ENCODE results near the gene SLC15A3.

SLC15A3 gene

GRCh38 chr11:60932605-60933356 is 19.2 kb downstream of the SLC15A3 start:
- H3K9ac ChIP-seq (ENCODE audit: low read length), result no peak overlapping the region
- no peaks in the 10 kb centered on the region for H3K36me3 ChIP-seq (ENCODE audit: control insufficient read depth, insufficient read depth, low read length)
- no peaks in the 10 kb centered on the region for H3K27me3 ChIP-seq (ENCODE audit: control insufficient read depth, insufficient read depth, low read length)

DNA sequence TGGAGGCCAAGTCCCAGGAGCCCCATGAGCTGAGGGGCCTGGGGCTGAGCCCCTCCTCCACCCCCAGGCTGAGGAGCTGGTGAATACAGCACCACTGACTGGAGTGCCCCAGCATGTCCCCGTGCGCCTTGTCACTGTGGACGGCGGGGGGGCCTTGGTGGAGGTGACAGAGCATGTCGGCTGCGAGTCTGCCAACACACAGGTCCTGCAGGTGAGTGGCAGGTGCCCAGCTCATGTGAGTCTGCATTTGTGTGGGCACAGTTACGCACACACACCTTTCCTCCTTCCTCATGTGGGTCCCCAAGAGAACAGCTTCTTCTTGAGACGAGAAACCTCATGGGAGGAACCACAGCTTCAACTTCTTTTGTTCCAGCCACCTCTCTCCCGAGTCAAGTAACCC is 20.1 kb downstream of the SLC15A3 start:
- Histone ChIP-seq H3K4me3 (ENCODE audit: low read length) (no peak overlapping the region), H3K27me3 (ENCODE audit: control insufficient read depth, insufficient read depth, low read length) (peaks cover 5% of the 10 kb centered on the region), H3K9ac (ENCODE audit: low read length) (no peak overlapping the region), H3K9me3 (ENCODE audit: control insufficient read depth, low read length) (no peaks in the 10 kb centered on the region), H3K36me3 (ENCODE audit: control insufficient read depth, insufficient read depth, low read length) (no peaks in the 10 kb centered on the region), H3K4me1 (ENCODE audit: control insufficient read depth, insufficient read depth, low read length) (peaks cover 5% of the 10 kb centered on the region)

More at GRCh38 chr11:60932605-60933356, 19.2 kb downstream of the SLC15A3 start:
- Histone ChIP-seq H3K4me3 (ENCODE audit: low read length) (no peak overlapping the region), H3K4me1 (ENCODE audit: control insufficient read depth, insufficient read depth, low read length) (no peaks in the 10 kb centered on the region), H3K9me3 (ENCODE audit: control insufficient read depth, low read length) (no peaks in the 10 kb centered on the region)

DNA sequence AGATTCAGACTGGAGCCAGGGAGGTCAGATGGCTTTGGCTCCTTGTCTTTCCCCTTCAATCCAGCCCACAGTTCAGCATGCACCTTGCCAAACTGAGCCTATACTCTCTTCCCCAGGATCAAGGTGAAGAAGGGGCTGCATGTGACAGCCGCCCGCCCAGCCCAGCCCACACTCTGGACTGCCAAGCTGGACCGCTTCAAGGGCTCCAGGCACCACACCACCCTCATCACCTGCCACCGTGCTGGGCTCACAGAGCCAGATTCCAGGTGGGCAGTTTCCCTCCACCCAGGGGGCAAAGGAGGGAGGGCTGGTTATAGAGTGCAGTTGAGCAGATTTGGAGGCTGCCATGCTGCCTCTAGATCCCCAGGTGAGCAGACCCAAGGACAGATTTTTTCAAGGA is 21.6 kb downstream of the SLC15A3 start:
- Histone ChIP-seq H3K9me3 (ENCODE audit: control insufficient read depth, low read length) (no peaks in the 10 kb centered on the region), H3K27me3 (ENCODE audit: control insufficient read depth, insufficient read depth, low read length) (peaks cover 15% of the 10 kb centered on the region), H3K4me1 (ENCODE audit: control insufficient read depth, insufficient read depth, low read length) (peaks cover 8% of the 10 kb centered on the region), H3K9ac (ENCODE audit: low read length) (no peak overlapping the region), H3K36me3 (ENCODE audit: control insufficient read depth, insufficient read depth, low read length) (no peaks in the 10 kb centered on the region), H3K4me3 (ENCODE audit: low read length) (no peak overlapping the region)

GRCh38 chr11:60929764-60930163 is 22.2 kb downstream of the SLC15A3 start:
- no peak overlapping the region for H3K4me3 ChIP-seq (ENCODE audit: low read length)
- H3K27me3 ChIP-seq (ENCODE audit: control insufficient read depth, insufficient read depth, low read length), result peaks cover 21% of the 10 kb centered on the region
- H3K9ac ChIP-seq (ENCODE audit: low read length), result no peak overlapping the region
- no peaks in the 10 kb centered on the region for H3K36me3 ChIP-seq (ENCODE audit: control insufficient read depth, insufficient read depth, low read length)
- H3K4me1 ChIP-seq (ENCODE audit: control insufficient read depth, insufficient read depth, low read length), result peaks cover 14% of the 10 kb centered on the region
- H3K9me3 ChIP-seq (ENCODE audit: control insufficient read depth, low read length), result no peaks in the 10 kb centered on the region

GRCh38 chr11:60928563-60929001 is 23.4 kb downstream of the SLC15A3 start:
- no peaks in the 10 kb centered on the region for H3K9me3 ChIP-seq (ENCODE audit: control insufficient read depth, low read length)
- H3K9ac ChIP-seq (ENCODE audit: low read length), result no peak overlapping the region
- peaks cover 17% of the 10 kb centered on the region for H3K4me1 ChIP-seq (ENCODE audit: control insufficient read depth, insufficient read depth, low read length)
- H3K36me3 ChIP-seq (ENCODE audit: control insufficient read depth, insufficient read depth, low read length), result no peaks in the 10 kb centered on the region
- H3K4me3 ChIP-seq (ENCODE audit: low read length), result no peak overlapping the region
- peaks cover 25% of the 10 kb centered on the region for H3K27me3 ChIP-seq (ENCODE audit: control insufficient read depth, insufficient read depth, low read length)

DNA sequence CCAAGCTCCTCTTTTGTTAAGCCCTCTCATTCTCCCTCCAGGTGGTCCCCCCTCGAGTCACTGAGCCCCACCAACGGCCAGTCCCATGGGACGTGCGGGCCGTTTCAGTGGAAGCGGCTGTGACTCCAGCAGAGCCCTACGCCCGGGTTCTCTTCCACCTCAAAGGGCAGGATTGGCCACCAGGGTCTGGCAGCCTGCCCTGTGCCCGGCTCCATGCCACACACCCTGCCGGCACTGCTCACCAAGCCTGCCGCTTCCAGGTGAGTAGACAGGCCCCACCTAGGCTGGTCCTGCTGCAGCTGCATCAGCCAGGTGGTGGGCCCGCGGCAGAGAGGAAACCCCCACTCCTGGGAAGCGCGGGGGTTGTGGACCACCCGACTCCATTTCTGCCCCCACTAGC is 24.4 kb downstream of the SLC15A3 start:
- Histone ChIP-seq H3K36me3 (ENCODE audit: control insufficient read depth, insufficient read depth, low read length) (peaks cover 1% of the 10 kb centered on the region), H3K27me3 (ENCODE audit: control insufficient read depth, insufficient read depth, low read length) (peaks cover 25% of the 10 kb centered on the region), H3K4me3 (ENCODE audit: low read length) (no peak overlapping the region), H3K4me1 (ENCODE audit: control insufficient read depth, insufficient read depth, low read length) (peaks cover 17% of the 10 kb centered on the region), H3K9me3 (ENCODE audit: control insufficient read depth, low read length) (no peaks in the 10 kb centered on the region), H3K9ac (ENCODE audit: low read length) (no peak overlapping the region)

- H3K36me3 ChIP-seq (ENCODE audit: control insufficient read depth, insufficient read depth, low read length), result peaks cover 6% of the 10 kb centered on the region
- no peaks in the 10 kb centered on the region for H3K9me3 ChIP-seq (ENCODE audit: control insufficient read depth, low read length)
- peaks cover 25% of the 10 kb centered on the region for H3K27me3 ChIP-seq (ENCODE audit: control insufficient read depth, insufficient read depth, low read length)
- peaks cover 17% of the 10 kb centered on the region for H3K4me1 ChIP-seq (ENCODE audit: control insufficient read depth, insufficient read depth, low read length)
- H3K9ac ChIP-seq (ENCODE audit: low read length), result no peak overlapping the region
- no peak overlapping the region for H3K4me3 ChIP-seq (ENCODE audit: low read length)
These were observed 24.8 kb downstream of the SLC15A3 start for GRCh38 chr11:60927061-60927592.

GRCh38 chr11:60926500-60926899 is 25.5 kb downstream of the SLC15A3 start:
- peaks cover 7% of the 10 kb centered on the region for H3K36me3 ChIP-seq (ENCODE audit: control insufficient read depth, insufficient read depth, low read length)
- H3K27me3 ChIP-seq (ENCODE audit: control insufficient read depth, insufficient read depth, low read length), result peaks cover 25% of the 10 kb centered on the region
- no peaks in the 10 kb centered on the region for H3K9me3 ChIP-seq (ENCODE audit: control insufficient read depth, low read length)
- H3K4me1 ChIP-seq (ENCODE audit: control insufficient read depth, insufficient read depth, low read length), result peaks cover 17% of the 10 kb centered on the region
- H3K9ac ChIP-seq (ENCODE audit: low read length), result no peak overlapping the region
- no peak overlapping the region for H3K4me3 ChIP-seq (ENCODE audit: low read length)

DNA sequence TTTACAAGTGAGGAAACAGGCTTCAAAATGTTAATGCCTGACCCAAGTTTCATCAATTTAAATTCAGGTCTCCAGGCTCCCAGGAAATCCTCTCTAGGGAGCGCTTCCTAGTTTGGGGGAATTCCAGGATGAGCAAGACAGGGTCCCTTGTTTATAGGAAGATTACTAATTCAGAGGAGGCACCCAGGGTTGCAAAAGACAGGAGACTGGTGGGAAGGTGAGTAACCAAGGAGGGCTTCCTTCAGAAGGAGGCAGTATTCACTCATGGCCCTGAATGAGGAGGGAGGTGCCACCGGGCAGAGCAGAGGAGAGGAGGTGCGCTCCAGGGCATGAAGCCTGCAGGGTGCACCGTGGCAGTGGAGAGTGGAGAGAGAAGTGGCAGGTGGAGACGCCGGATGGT is 26.1 kb downstream of the SLC15A3 start:
- Histone ChIP-seq H3K4me1 (ENCODE audit: control insufficient read depth, insufficient read depth, low read length) (peaks cover 17% of the 10 kb centered on the region), H3K27me3 (ENCODE audit: control insufficient read depth, insufficient read depth, low read length) (peaks cover 25% of the 10 kb centered on the region), H3K36me3 (ENCODE audit: control insufficient read depth, insufficient read depth, low read length) (peaks cover 7% of the 10 kb centered on the region), H3K4me3 (ENCODE audit: low read length) (no peak overlapping the region), H3K9ac (ENCODE audit: low read length) (no peak overlapping the region), H3K9me3 (ENCODE audit: control insufficient read depth, low read length) (no peaks in the 10 kb centered on the region)

DNA sequence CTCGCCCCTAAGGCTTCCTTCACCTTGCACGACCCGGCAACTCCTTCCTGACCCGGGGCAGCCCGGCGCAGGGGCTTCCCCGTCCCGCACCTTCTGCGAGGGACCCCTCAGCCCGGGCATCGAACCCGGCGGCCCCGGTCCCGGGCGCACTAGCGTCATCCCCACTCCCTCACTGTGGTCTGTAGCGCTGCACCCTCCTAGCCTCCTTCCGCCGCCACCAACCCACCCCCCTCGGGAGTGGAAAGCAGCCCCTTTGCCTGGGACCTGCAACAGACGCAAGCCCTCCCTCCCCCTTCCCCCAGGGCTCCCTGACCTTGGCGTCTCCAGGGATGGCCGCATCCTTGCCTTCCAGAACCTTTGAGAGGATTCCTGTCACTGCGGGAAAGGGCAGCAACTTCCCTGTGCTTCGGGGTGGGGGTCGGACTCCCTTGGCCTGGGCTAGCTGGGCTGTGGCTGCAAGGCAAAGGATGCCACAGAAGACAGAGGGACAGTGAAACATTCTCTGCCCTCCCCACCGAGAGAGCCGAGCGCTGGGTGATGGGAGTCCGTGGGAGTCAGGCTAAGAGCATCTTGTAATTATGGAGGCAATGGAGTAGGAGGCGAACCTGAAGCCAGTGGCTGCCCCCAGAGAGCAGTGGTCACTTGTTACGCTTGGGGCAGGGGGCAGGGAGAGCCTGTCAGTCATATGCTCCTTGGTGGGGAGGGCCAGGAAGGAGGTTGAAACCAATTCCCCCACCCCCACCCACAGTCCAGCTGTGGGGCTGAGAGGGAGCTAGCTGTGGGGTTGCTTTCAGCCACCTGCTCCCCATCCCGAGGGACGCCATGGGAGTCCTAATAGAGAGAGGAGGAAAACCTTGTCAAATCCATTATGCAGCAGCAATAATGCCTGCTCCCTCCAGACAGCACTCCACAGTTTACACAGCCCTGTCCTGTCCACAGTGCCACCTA is 26.8 kb downstream of the SLC15A3 start:
- peak overlapping the region; percentile 25 for H3K4me3 ChIP-seq (ENCODE audit: low read length)
- H3K9me3 ChIP-seq (ENCODE audit: control insufficient read depth, low read length), result no peaks in the 10 kb centered on the region
- H3K36me3 ChIP-seq (ENCODE audit: control insufficient read depth, insufficient read depth, low read length), result peaks cover 7% of the 10 kb centered on the region
- H3K9ac ChIP-seq (ENCODE audit: low read length), result no peak overlapping the region
- peaks cover 17% of the 10 kb centered on the region for H3K4me1 ChIP-seq (ENCODE audit: control insufficient read depth, insufficient read depth, low read length)
- peaks cover 25% of the 10 kb centered on the region for H3K27me3 ChIP-seq (ENCODE audit: control insufficient read depth, insufficient read depth, low read length)

GRCh38 chr11:60924110-60924905 is 27.7 kb downstream of the SLC15A3 start, which contains the start of gene TMEM132A:
TSS of gene TMEM132A (plus strand) at chr11:60924460. CDS start at chr11:60924634, 174 bp downstream.
- Histone ChIP-seq H3K36me3 (ENCODE audit: control insufficient read depth, insufficient read depth, low read length) (peaks cover 7% of the 10 kb centered on the region), H3K9ac (ENCODE audit: low read length) (peak within 1 kb of the TSS; percentile 7), H3K4me3 (ENCODE audit: low read length) (peak within 1 kb of the TSS; percentile 25), H3K4me1 (ENCODE audit: control insufficient read depth, insufficient read depth, low read length) (peaks cover 17% of the 10 kb centered on the region), H3K27me3 (ENCODE audit: control insufficient read depth, insufficient read depth, low read length) (peaks cover 25% of the 10 kb centered on the region), H3K9me3 (ENCODE audit: control insufficient read depth, low read length) (no peaks in the 10 kb centered on the region)
